CD1c-positive myeloid dendritic cell (primary cell): ENCODE results near the gene RDH5.

Experiments
- DNase-seq: peaks from one replicate; pipeline ENCODE4 v3.0.0-alpha.2; 2016; ENCODE audit errors: extremely low spot score

RDH5 gene

DNA sequence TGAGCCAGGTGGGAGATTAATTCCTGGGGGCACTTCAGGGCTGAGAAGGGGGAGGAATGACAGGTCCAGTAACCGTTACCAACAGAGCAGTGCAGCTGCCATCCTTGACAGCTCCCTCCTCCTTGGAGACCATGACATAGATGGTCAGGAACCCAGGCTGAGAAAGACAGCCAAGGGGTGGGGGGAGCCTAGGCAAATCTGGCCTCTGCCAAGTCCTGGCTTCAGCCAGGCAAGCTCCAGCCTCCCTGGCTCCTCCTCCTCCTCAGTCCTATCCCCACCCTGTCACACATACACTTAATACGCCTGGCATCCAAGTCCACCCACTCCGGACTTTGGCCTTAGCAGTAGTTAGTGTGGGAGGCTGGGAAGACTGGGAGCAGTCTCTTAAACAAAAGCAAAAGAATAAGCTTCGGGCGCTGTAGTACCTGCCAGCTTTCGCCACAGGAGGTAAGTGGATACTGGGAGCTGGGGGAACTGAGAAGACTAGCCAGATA lies at the start of gene RDH5:
RDH5 (plus strand) TSS at position 323 of the 494 bp plus-strand sequence. CDS start 792 bp downstream, outside the sequence.
- no peak for DNase-seq

DNA sequence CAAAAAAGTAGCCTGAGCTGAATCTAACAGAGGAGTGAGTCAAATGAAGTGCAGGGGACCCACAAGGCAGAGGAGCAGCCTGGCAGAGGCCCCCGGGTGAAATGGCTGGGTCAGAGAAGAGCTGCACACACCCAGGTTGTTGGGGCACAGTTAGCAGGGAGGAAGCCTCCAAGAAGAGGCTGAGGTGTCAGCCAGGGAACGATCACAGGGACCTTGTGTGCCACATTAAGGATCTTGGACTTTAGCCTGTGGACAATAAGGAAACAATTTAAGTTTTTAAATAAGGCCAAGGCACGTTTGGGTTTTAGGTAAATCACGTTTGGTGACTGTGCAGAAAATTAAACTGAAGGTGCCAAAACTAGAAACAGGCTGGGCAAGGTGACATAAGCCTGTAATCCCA lies 48.4 kb upstream of the RDH5 start:
- DNase-seq: no peak

- DNase-seq: peak; percentile 34
Observed at GRCh38 chr12:55673638-55674037, 46.6 kb upstream of the RDH5 start.

- DNase-seq: peak; percentile 35
Observed at GRCh38 chr12:55675666-55676065, 44.5 kb upstream of the RDH5 start.

GRCh38 chr12:55676707-55677106 lies 43.5 kb upstream of the RDH5 start:
- DNase-seq: peak; percentile 70

DNA sequence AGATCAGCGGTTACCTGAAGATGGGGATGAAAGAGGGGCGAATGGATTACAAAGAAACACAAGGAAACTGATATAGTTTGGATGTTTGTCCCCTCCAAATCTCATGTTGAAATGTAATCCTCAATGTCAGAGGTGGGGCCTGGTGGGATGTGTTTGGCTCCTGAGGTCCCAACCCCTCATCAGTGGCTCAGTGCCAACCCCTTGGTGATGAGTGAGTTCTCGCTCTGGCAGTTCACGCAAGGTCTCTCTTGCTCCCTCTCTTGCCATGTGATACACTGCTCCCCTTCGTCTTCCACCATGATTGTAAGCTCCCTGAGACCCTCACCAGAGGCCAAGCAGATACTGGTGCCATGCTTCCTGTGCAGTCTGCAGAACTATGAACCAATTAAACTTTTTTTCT lies 40.5 kb upstream of the RDH5 start:
- no peak for DNase-seq

DNA sequence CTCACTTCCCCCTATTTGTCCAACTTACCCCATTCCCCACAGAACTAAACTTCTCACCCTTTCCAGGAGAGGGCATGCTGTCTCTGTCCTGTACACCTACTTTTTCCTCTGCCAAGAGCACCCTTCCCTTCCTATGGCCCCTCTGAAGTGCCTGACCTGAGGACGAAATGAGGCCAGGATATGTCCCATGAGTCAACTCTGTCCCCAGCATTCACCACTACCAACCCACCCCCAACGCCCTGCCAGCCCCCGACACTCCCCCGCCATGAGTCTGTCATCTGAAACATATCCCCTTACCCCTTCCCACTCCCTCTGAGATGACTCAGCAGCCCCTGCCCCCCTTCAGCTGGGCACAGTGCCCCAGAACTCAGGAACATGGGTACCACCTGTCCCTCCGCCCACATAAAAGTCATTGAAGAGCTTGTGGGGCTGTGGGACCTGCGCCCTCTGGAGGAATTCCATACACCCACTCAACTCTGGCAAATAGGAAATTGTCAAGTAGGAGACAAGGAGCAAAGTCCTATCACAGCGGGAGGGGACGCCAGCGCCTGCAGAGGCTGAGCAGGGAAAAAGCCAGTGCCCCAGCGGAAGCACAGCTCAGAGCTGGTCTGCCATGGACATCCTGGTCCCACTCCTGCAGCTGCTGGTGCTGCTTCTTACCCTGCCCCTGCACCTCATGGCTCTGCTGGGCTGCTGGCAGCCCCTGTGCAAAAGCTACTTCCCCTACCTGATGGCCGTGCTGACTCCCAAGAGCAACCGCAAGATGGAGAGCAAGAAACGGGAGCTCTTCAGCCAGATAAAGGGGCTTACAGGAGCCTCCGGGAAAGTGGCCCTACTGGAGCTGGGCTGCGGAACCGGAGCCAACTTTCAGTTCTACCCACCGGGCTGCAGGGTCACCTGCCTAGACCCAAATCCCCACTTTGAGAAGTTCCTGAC lies 38.8 kb upstream of the RDH5 start:
- DNase-seq: peak; percentile 40

- DNase-seq: no peak
Observed at GRCh38 chr12:55682087-55682796, 38.0 kb upstream of the RDH5 start.

DNA sequence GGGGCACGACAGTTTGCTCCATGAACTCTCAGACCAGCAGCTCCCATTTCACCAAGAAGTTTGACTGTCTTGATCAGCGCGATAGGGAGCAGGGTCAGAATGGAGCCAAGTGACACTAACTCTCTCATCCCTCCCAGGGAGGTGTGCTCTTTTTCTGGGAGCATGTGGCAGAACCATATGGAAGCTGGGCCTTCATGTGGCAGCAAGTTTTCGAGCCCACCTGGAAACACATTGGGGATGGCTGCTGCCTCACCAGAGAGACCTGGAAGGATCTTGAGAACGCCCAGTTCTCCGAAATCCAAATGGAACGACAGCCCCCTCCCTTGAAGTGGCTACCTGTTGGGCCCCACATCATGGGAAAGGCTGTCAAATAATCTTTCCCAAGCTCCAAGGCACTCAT lies 36.5 kb upstream of the RDH5 start:
- DNase-seq: no peak

- DNase-seq: peak; percentile 16
Observed at GRCh38 chr12:55684761-55685370, 35.3 kb upstream of the RDH5 start.

DNA sequence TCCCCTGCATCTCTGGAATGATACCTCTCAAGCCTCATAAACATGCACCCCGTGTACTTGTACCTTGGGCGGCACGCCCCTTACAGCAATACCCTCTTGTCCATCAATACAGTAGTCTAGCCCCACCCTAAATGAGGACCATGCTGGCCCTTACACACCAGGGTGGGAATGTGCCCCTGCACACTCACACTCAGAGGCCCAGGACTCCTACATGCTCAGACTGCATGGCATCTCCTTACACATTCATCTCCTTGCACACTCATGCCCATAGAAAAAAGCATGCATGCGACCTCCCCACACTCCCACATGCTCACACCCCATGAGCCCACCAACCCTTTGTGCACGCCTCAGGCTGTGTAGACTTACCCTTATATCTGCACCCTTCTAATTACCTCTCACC lies 34.5 kb upstream of the RDH5 start:
- DNase-seq: no peak

DNA sequence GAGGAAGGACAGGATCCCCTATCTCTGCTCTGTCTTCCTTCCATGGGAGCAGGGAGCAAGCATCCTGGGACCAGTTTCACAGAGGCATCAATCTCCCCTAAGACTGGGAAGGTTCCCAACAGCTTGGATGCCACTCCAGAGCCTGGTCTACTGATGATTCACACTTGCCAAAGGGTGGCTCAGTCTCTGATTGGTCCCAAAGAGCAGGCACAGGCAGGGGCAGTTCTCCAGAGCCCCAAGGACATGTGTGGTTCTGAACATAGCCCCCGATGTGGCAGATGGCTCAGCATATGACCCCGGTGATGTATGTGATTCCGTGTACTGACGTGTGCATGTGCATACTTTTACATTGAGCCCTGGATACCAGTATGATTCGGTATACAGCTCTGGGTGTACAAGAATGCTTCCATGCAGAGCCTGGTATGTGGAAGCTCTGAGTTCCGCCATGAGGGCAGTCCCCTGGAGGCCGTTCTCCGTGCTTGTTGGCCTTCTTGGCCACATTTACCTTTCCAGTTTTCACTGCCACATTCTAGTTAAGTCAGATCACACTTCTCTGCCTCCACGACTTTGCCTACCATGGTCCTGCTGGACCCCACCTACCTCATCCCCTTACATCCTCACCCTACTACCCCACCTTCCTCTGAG lies 33.7 kb upstream of the RDH5 start:
- DNase-seq: no peak

DNA sequence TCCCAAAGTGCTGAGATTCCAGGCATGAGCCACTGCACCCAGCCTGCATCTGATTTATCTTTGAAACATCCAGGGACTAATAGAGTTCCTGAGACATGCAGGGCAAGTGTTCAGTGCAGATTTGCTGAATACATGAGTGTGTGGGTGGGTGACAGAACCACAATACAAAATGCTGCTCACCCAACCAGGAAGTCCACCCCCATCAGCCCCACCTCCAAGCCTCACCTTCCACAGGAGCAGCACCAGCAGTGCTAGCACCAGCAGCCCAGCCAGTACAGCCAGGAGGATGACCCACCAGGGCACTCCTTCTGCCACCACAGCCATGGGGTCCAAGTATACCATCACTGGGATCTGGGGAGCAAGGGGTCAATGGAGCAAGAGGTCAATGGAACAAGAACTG lies 32.4 kb upstream of the RDH5 start:
- DNase-seq: peak; percentile 16

GRCh38 chr12:55688716-55689655 lies 31.2 kb upstream of the RDH5 start:
- DNase-seq: no peak

DNA sequence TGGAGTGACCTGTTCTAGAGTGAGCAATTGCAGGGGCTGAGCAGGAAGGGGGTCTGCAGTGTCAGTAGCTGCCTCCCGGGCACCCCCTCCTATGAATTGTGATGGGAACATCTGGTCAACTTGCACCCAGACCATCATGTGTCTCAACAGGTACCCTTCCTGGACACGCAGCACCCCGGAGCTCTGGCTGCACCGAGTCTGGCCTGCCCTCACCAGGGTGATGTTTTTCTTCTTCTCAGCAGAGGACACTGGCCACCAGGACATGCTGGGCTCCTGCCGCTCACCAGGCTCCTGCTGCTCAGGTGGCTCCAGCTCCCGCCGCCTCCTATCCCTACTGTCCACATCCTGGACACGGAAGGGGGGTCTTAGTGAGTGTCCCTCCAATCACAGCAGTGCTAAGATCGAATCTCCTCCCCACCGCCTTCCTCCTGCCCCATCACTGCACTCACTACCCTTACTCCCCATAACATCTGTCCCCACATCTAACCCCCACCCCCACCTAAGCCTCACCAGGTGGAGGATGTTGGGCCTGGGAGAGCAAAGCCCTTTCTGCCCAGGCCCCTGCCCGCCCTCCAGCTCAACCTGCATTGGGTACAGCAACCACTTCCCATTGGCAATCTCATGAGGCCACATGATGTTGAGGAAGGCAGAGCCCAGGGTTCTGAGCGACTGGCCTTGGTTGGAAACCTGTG lies 27.4 kb upstream of the RDH5 start:
- DNase-seq: no peak

DNA sequence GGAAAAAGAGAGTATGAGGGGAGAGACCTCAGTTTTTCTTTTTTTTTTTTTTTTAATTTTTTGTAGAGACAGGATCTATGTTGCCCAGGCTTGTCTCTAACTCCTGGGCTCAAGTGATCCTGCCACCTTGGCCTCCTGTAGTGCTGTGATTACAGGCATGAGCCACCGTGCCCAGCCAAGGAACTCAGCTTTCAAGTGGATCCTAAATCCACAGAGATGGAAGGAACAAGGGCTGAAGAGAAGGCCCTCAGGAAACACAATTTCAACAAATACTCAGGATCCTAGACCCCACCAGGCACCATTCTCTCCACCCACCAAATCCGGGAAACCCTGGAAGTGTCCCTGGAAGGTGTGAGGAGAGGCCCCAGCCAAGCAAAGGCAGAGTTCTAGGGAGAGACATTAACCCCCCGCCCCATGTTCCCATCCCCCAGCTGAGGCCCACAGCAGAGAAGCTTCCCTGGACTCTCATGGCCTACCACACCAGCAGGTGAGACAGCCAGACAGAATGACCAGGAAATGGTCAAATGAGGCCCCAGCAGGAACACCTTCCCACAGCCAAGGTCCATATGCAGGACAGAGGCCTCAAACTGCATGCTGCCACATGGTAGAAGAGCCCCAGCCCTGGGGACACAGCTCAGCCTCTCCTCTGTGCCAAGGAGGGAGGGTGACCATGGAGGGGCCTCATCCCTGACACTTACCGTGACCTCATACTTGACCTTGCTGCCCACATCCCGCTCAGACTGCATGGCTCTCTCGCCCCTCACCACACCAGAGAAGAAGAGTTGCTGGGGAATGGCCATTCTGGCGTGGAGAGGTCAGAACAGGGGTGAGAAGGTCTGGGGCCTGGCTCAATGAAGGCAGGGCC lies 26.6 kb upstream of the RDH5 start:
- no peak for DNase-seq

GRCh38 chr12:55694188-55694515 lies 26.0 kb upstream of the RDH5 start:
- DNase-seq: no peak

DNA sequence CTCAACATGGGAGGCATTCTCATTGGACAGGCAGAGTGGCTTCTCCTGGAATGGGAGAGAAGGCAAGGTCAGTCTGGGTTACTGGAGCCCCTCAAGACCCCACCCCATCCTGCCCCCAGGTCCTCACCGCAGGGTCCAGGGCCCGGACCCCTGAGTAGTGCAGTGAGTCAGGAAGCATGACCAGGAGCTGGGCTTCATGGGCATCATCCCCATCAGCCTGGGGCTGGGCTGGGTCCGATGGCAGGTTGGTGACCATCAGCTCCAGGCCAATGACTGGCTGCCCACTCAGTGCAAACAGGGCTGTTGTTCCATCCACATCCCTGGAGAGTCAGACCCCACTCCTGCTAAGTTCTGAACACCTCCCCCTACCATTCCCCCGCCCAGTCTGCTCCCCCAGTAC lies 25.5 kb upstream of the RDH5 start:
- no peak for DNase-seq

DNA sequence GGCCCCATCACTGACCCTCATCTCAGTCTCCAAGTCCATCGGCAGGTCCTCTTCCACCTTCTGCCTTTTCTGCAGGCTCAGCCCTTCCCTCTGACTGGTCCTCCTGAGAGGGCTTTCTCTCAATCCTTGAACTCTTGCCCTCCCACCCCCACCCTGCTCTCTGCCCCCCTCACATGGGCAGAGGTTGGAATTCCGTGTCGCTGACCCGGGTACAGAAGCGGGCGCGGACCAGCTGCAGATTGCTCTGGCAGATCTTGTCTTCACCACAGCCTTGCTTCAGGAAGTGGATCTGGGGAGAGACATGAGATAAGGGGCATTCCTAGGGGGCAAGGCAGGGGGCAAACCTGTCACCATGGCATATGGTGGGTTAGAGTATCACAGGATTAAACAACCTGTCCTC lies 24.8 kb upstream of the RDH5 start:
- no peak for DNase-seq
